SK-N-SH (cell line): Measurements from ENCODE around the gene SV2A. TPM values are rescaled to one million over a fixed set of nuclear protein-coding genes. Genes with fewer than 3 reads are reported as not detected.

Experiments used
- CTCF ChIA-PET: fragments of 300-600, 350-600 bp; formaldehyde crosslinking; extraction: SDS; loops from one replicate; lab custom pipeline; 2021; lab: Yijun Ruan, JAX
- POLR2A ChIA-PET: fragments of 350-600 bp; sonication (Branson Sonifier 250); formaldehyde crosslinking; extraction: SDS; loops from one replicate; lab custom pipeline; 2020; ENCODE audit warnings: antibody characterized with exemption, inconsistent platforms; lab: Yijun Ruan, JAX
- DNase-seq: peaks from one replicate; pipeline ENCODE4 v3.0.0; 2012
- H2AFZ ChIP-seq: fragments of 200-600 bp; sonication (generic); 2 replicates; pipeline ENCODE4 v1.8.1; 2016; ENCODE audit warnings: antibody characterized with exemption, mild to moderate bottlenecking, low read depth
- H3F3A ChIP-seq: fragments of 200-600 bp; sonication (generic); replicated peaks from 2 replicates; pipeline ENCODE3; 2016; ENCODE audit warnings: antibody characterized with exemption, mild to moderate bottlenecking; ENCODE audit not compliant: insufficient read depth
- H3K27ac ChIP-seq, 2 experiments: fragments of 200-500 bp in 1 of 2; fragments of 200-600 bp in 1 of 2; sonication (Bioruptor generic) in 1 of 2; sonication (generic), shearing (Covaris generic) in 1 of 2; 2 replicates each; pipeline versions ENCODE4 v1.5.1 to v1.6.1; 2014 to 2016; ENCODE audit warnings: low read depth in 2 of 2, inconsistent platforms in 1 of 2, low read length in 1 of 2, mild to moderate bottlenecking in 1 of 2, mixed read lengths in 1 of 2
- H3K27me3 ChIP-seq: fragments of 200-600 bp; sonication (generic), shearing (Covaris generic); 2 replicates; pipeline ENCODE4 v1.6.1; 2016; ENCODE audit warnings: mixed run types; ENCODE audit not compliant: insufficient read depth
- H3K36me3 ChIP-seq, 2 experiments: fragments of 200-500 bp in 1 of 2; fragments of 200-600 bp in 1 of 2; sonication (Bioruptor generic) in 1 of 2; sonication (generic) in 1 of 2; replicated peaks in 1 of 2; 2 replicates each; pipeline versions ENCODE3 to v1.5.1; 2014 to 2016; ENCODE audit warnings: low read length in 1 of 2, mild to moderate bottlenecking in 1 of 2; ENCODE audit not compliant: insufficient read depth in 2 of 2, control insufficient read depth in 1 of 2
- H3K4me1 ChIP-seq, 2 experiments: fragments of 200-500 bp in 1 of 2; fragments of 200-600 bp in 1 of 2; sonication (Bioruptor generic) in 1 of 2; sonication (generic), shearing (Covaris generic) in 1 of 2; 2 replicates each; pipeline versions ENCODE4 v1.5.1 to v1.6.1; 2014 to 2016; ENCODE audit warnings: low read depth in 1 of 2, low read length in 1 of 2, mixed run types in 1 of 2; ENCODE audit not compliant: insufficient read depth in 2 of 2, control insufficient read depth in 1 of 2
- H3K4me2 ChIP-seq: fragments of 200-600 bp; sonication (generic), shearing (Covaris generic); 2 replicates; pipeline ENCODE4 v1.6.1; 2017; ENCODE audit warnings: mixed run types
- H3K4me3 ChIP-seq, 2 experiments: fragments of 200-500 bp in 1 of 2; fragments of 200-600 bp in 1 of 2; sonication (Bioruptor generic) in 1 of 2; sonication (generic), shearing (Covaris generic) in 1 of 2; 2 replicates each; pipeline versions ENCODE4 v1.5.1 to v1.8.1; 2014 to 2016; ENCODE audit warnings: low read depth in 2 of 2, inconsistent platforms in 1 of 2, low read length in 1 of 2, mild to moderate bottlenecking in 1 of 2, mixed read lengths in 1 of 2, moderate library complexity in 1 of 2
- H3K79me2 ChIP-seq: fragments of 200-600 bp; sonication (generic); 2 replicates; pipeline ENCODE4 v1.8.1; 2017; ENCODE audit warnings: mild to moderate bottlenecking; ENCODE audit not compliant: insufficient read depth
- H3K9ac ChIP-seq: fragments of 200-600 bp; sonication (generic); 2 replicates; pipeline ENCODE4 v1.6.1; 2017; ENCODE audit warnings: mixed run types
- H3K9me2 ChIP-seq: fragments of 200-600 bp; sonication (generic); 2 replicates; pipeline ENCODE4 v1.6.1; 2017; ENCODE audit warnings: mixed run types
- H3K9me3 ChIP-seq: fragments of 200-600 bp; sonication (generic); 2 replicates; pipeline ENCODE4 v1.6.1; 2017; ENCODE audit warnings: mixed run types, mild to moderate bottlenecking, moderate library complexity
- H4K20me1 ChIP-seq: fragments of 200-600 bp; sonication (generic); 2 replicates; pipeline ENCODE4 v1.6.1; 2017; ENCODE audit warnings: mild to moderate bottlenecking, mixed run types; ENCODE audit not compliant: insufficient read depth
- CHD2 ChIP-seq: fragments of 150-350 bp; IDR thresholded peaks from 2 replicates; pipeline ENCODE4 v1.6.1; 2018; ENCODE audit warnings: low read length; ENCODE audit not compliant: partially characterized antibody
- EZH2phosphoT487 ChIP-seq: fragments of 200-600 bp; sonication (generic); IDR thresholded peaks from 2 replicates; pipeline ENCODE4 v1.6.1; 2017; ENCODE audit warnings: low read depth, mixed run types, mild to moderate bottlenecking, antibody characterized with exemption, moderate library complexity, borderline replicate concordance
- FOSL2 ChIP-seq: IDR thresholded peaks from 2 replicates; pipeline ENCODE4 v1.4.0; 2012; ENCODE audit warnings: low read depth, mild to moderate bottlenecking, moderate library complexity, borderline replicate concordance
- FOXM1 ChIP-seq: IDR thresholded peaks from 2 replicates; pipeline ENCODE4 v1.4.0; 2012; ENCODE audit warnings: low read depth, mild to moderate bottlenecking
- GABPA ChIP-seq: IDR thresholded peaks from 2 replicates; pipeline ENCODE4 v1.4.0; 2012; ENCODE audit warnings: low read depth, mild to moderate bottlenecking
- MXI1 ChIP-seq: IDR thresholded peaks from 2 replicates; pipeline ENCODE4 v1.6.1; 2012; ENCODE audit warnings: mild to moderate bottlenecking, low read depth, low read length, improper control_type of control experiment
- NFIC ChIP-seq: IDR thresholded peaks from 2 replicates; pipeline ENCODE4 v1.4.0; 2012; ENCODE audit warnings: borderline replicate concordance
- RCOR1 ChIP-seq: fragments of 150-350 bp; IDR thresholded peaks from 2 replicates; pipeline ENCODE4 v1.6.1; 2017; ENCODE audit warnings: antibody characterized with exemption, low read length
- RFX5 ChIP-seq: IDR thresholded peaks from 2 replicates; pipeline ENCODE4 v1.6.1; 2012; ENCODE audit warnings: mild to moderate bottlenecking, improper control_type of control experiment, low read length
- TEAD4 ChIP-seq: IDR thresholded peaks from 2 replicates; pipeline ENCODE4 v1.4.0; 2012; ENCODE audit warnings: mild to moderate bottlenecking, borderline replicate concordance; ENCODE audit not compliant: insufficient read depth
- WGBS: methylation state at CpG from one replicate; pipeline ENCODE4 v1.1.6; 2017; ENCODE audit warnings: low lambda C conversion rate; 5-methylcytosine and 5-hydroxymethylcytosine counted together
- polyA plus RNA-seq, 3 experiments: library from polyadenylated mRNA; depleted of rRNA; stranded (reverse); fragments of >200 nt; gene quantifications; 2 replicates each; pipeline ENCODE4 v1.2.3, GENCODE V29; 2012

Gene SV2A
- polyA plus RNA-seq, 1 of the 3 experiments (the other 2 are of a cell fraction), result 22.7 TPM

GRCh38 chr1:149906570-149907075 lies 11.0 kb downstream of the SV2A start:
- TF ChIP-seq GABPA (no peak), EZH2phosphoT487 (no peak), CHD2 (no peak), TEAD4 (no peak), FOXM1 (no peak), MXI1 (no peak), RFX5 (no peak)
- DNase-seq, result no peak
- Histone ChIP-seq H3K9me2 (no peaks in the 10 kb centered on the region), H3K4me3 (no peak overlapping the region), H3K27ac (no peak overlapping the region), H3K4me2 (no peak overlapping the region), H3F3A (no peaks in the 10 kb centered on the region), H3K9ac (no peak overlapping the region), H3K4me1 (no peaks in the 10 kb centered on the region), H4K20me1 (no peaks in the 10 kb centered on the region), H3K9me3 (no peaks in the 10 kb centered on the region), H3K79me2 (no peaks in the 10 kb centered on the region), H2AFZ (no peak overlapping the region), H3K27me3 (no peaks in the 10 kb centered on the region), H3K36me3 (peaks cover 6 to 43% of the 10 kb centered on the region in 2 experiments)
- ChIA-PET CTCF (interaction anchor here (1.1 kb wide), 1 partner anchor 34 kb away, joined by 3 read pairs; no protein-coding TSS in a partner anchor), POLR2A (no interaction called here)
- WGBS, result 90% methylated on average over 8 of the region's 10 CpGs

- DNase-seq, result no peak
- TF ChIP-seq NFIC (no peak), FOSL2 (no peak), RCOR1 (no peak), EZH2phosphoT487 (no peak)
- peaks cover 6% of the 10 kb centered on the region for H3F3A ChIP-seq
Observed at GRCh38 chr1:149903836-149904491, 13.7 kb downstream of the SV2A start.

More at GRCh38 chr1:149903836-149904491, 13.7 kb downstream of the SV2A start:
- H3K4me1 ChIP-seq, result peaks cover 0 to 13% of the 10 kb centered on the region in 2 experiments; a peak in 1 of 4 replicates
- ChIA-PET POLR2A (interaction anchor here (0.8 kb wide), 1 partner anchor 17 kb away, joined by 3 read pairs; a partner anchor contains a TSS), CTCF (interaction anchor here (1.5 kb wide), 1 partner anchor 15 kb away, joined by 5 read pairs; a partner anchor contains a TSS)
- H3K36me3 ChIP-seq, result peaks cover 0 to 20% of the 10 kb centered on the region in 2 experiments
- H3K9ac ChIP-seq, result no peak overlapping the region
- H3K9me2 ChIP-seq, result no peaks in the 10 kb centered on the region
- no peak overlapping the region for H3K27ac ChIP-seq
- no peaks in the 10 kb centered on the region for H3K27me3 ChIP-seq
- H3K9me3 ChIP-seq, result no peaks in the 10 kb centered on the region
- H2AFZ ChIP-seq, result no peak overlapping the region
- no peak overlapping the region for H3K4me3 ChIP-seq
- no peaks in the 10 kb centered on the region for H4K20me1 ChIP-seq
- H3K4me2 ChIP-seq, result no peak overlapping the region
- WGBS, result 93% methylated on average over 3 of the region's 5 CpGs
- H3K79me2 ChIP-seq, result no peaks in the 10 kb centered on the region
